Activated CD8-positive, alpha-beta memory T cell treated with anti-CD3 and anti-CD28 coated beads, Interleukin-2, amount 50 U/mL, for 24 hours (primary cell): ENCODE data around the gene DPEP1.

Source experiments
- DNase-seq: peaks from one replicate; pipeline ENCODE4 v3.0.0-alpha.2; 2020; ENCODE audit errors: extremely low read depth

DPEP1 gene

DNA sequence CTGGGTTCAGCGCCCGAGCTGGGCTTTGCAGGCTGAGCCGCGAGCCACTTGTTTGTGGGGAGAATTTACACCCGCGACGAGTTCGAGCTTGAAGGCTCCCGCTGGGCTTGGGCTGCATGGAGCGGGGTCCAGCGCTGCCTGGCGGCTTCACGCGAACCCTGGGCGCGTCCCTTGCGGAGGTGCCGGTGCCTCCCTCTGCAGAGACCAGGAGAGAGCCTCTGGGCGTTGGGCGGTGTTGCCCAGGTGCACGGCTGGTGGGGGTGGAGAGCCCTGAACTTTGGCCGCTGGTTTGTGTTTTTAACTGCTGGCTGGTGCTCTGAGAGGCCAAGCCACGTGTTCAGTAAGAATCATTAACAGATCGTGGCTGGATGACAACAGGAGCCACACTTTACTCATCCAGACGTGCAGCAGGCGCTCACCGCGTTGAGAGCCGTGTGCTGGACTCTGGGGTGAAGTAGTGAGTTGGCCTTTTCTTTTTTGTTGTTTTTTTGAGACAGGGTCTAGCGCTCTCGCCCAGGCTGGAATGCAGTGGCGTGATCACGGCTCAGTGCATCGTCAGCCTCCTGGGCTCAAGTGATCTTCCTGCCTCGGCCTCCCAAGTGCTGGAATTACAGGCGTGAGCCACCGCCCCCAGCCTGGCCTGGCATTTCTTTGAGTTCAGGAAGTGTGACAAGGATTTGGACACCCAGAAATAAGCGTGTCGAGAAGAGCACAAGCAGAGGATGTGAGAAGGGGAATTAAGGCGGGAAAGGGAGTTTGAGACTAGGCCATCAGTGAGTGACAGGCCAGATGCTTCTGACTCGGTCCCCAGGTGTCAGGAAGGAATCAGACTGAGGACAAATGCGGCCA lies 73.9 kb downstream of the DPEP1 start:
- DNase-seq: no peak
